ENCODE measurements around the gene PPP6R3.

PPP6R3 gene

GRCh38 chr11:68569357-68569756, 108.8 kb downstream of the PPP6R3 start:
- DNase-seq, result no peak

DNA sequence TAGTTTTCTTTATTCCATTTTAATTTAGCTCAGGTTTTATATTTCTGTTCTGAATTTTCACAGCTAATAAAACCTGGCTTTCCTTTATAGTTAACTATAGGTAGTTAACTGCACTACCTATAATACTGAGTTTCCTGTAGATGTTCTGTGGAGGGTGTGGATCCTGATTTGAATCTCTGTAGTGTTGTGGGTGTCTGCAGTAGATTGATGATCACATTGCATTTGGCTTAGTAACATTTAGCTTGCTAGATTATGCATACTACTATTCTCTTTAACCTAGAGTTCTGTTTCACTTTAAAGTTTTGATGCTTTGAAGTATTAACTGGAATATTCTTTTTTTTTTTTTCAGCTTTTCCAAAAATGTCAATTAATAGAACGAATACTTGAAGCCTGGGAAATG, 110.1 kb downstream of the PPP6R3 start:
- DNase-seq, result no peak

DNA sequence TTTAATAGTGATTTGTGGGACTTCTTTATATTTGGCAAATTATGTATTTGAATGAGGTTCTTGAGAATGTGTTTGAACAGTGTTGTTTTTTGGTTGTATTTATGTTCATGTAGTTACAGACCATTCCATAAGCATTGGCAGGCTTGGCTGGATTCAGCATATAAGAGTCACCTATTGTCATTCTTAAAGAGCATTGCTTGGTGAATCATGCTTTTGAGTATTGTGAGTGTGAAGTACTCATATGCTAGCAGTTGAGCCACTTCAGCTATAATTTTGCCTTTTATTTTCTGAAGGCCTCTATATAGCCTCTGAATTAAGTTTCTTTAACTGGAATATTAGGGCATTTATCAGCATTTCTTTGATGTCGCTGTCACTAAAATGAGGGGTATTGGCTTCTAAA, 113.8 kb downstream of the PPP6R3 start:
- DNase-seq, result no peak

- no peak for DNase-seq
These were observed 114.6 kb downstream of the PPP6R3 start for GRCh38 chr11:68575025-68575665.

- no peak for DNase-seq
These were observed 118.9 kb downstream of the PPP6R3 start for GRCh38 chr11:68579455-68579854.

- no peak for DNase-seq
These were observed 120.9 kb downstream of the PPP6R3 start for GRCh38 chr11:68581439-68581838.

- no peak for DNase-seq
These were observed 121.3 kb downstream of the PPP6R3 start for GRCh38 chr11:68581901-68582300.

- no peak for DNase-seq
These were observed 122.0 kb downstream of the PPP6R3 start for GRCh38 chr11:68582416-68583040.

DNA sequence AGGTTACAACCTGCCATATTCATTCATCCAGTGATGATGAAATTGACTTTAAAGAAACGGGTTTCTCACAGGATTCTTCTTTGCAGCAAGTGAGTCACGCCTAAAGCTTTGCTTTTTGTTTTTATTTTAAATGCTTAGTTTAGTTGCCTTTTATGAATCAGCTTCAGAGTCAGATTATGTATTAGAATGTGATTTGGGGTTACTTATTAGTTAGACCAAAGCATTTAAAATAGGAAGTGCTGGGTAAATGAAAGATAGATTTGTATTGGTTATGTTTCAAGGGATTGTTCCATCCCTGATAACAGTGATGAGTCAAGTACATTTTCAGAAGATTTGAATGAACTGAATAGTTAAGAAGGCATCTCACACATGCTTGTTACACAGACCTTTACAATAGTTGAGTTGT, 122.5 kb downstream of the PPP6R3 start:
- no peak for DNase-seq

DNA sequence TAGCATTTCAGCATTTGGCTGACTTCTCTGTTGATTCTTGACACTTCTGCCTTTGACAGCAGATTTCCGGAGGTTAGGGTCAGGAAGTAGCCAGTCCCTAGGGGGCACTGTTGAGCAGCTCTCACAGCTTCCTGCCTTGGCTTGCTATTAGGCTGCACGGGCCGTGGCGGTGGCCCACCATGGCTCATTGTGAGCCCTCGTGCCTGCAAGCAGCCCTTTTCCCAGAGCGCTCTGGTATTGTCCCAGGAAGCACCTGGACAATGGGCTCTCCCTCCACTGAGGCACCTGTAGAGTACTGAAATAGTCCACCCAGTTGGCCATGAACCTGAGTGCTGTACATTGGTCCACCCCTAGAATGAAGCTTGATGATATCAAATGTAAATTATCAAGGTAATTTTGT, 123.5 kb downstream of the PPP6R3 start:
- peak; percentile 74 for DNase-seq

GRCh38 chr11:68584991-68585524, 124.5 kb downstream of the PPP6R3 start:
- no peak for DNase-seq

DNA sequence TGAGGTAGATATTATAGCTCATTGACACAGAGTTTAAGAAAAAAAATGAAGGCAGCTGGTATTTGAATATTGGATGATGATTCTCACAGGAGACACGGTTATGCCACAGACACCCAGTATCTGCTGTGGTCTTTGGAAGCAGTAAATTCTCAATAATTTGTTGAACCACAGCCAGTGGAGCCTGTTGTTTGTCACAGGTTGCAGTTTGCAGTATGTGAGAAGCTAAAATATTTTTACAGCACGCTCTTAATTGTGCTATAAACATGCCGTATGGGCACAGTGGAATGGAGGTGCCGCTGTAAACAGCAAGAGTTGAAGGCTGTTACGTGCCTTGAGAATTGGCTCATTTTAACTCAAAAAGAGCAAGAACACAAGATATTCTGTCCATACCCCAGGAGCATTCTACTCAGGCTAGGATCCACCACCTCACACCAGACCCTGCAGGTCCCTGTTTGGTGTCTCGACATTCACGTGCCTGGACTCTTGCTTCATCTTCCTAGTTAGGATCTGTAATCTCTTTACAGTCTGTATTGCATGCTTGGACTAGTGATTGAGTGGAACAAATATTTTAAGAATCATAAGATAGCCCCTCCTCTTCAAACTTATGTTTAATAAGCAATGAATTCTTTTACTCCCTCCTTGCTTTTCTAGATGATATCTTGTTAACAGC, 129.1 kb downstream of the PPP6R3 start:
- no peak for DNase-seq

GRCh38 chr11:68591719-68592118, 131.2 kb downstream of the PPP6R3 start:
- no peak for DNase-seq

GRCh38 chr11:68593441-68593840, 132.9 kb downstream of the PPP6R3 start:
- no peak for DNase-seq

DNA sequence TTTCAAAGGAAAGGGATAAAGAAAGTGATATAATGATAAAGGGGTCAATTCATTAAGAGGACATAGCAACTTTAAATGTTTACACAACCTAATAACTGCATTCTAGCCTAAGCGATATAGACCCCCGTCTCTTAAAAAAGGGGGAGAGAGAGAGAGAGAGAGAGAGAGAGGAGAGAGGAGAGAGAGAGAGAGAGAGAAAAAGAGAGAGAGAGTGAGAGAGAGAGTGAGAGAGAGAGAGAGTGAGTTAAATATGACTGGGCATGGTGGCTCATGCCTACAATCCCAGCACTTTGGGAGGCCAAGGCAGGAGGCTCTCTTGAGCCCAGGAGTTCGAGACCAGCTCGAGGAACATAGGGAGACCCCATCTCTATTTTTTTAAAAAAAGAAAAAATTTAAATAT, 133.6 kb downstream of the PPP6R3 start:
- no peak for DNase-seq

DNA sequence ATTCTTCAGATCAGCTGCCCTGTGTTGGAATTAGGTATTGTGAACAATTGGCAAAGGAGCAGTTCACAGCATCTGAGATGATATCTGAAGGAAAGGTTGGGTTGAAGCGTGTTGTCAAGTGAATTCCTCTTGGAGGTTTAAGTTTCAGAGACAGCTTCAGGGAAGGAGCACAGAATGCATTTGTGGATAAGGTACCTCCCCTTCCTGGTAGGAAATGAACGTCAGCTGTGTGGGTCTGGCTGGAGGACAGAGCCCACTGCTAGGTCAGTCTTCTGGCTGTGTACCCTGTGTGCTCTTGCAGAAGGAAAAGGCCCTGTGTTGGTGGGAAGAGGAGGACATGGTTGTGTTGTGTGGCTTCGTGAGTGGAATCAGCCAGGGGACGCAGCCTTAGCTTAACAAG, 135.7 kb downstream of the PPP6R3 start:
- no peak for DNase-seq

DNA sequence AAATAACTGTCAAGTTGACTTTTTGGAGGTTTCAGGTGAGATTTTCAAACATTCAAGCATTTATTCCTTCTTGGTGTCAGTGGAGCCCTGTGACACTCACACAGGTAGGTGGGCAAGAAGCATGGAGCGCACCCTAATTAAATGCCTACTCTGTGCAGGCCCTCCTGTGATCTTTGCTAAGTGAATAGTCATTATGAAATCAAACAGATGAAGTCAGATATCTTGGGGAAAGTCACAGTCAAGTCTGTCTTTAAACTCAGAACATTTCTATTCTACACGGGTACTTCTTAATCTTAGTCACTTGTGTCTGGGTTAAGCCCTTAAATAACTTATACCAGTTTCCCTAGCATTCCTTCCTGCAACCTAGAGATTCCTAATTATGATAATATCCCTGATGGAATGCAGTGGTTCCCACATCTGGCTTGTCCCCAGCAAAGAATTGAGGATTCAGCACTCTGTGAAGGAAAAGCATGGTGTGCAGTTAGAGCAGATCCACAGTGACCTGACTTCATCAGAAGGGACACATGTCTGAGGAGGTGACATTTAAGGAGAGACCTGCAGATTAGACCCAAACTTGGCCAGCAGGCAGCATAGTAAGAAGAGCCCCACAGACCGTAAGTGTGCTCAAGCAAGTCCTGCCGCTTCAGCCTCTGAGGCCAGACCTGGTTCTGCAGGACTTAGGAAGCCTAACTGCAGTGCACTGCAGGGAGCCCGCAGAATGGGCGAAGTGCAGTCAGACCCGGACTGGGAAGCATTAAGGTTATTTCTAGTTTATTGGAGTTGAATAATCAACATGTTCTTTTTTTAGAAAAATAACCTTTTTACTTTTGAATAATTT, 138.5 kb downstream of the PPP6R3 start:
- no peak for DNase-seq

DNA sequence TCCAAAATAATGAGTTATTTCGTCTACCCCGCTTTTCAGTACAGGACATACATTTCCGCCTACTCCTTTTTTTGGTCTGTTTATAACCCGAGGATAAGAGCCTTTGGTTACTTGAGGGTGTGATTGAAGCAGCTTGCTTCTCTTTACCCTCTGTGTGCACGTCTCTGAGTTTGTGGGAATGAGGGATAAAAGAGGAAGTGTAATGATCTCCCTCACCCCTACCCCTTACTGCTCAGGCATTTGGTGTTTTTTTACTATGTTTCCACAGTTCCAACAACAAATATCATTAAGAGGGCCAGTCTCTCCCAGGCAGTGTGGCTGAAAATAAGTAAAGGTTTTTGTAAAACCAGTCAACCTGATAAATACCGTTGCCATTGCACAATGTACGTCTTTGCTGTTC, 140.6 kb downstream of the PPP6R3 start:
- no peak for DNase-seq

DNA sequence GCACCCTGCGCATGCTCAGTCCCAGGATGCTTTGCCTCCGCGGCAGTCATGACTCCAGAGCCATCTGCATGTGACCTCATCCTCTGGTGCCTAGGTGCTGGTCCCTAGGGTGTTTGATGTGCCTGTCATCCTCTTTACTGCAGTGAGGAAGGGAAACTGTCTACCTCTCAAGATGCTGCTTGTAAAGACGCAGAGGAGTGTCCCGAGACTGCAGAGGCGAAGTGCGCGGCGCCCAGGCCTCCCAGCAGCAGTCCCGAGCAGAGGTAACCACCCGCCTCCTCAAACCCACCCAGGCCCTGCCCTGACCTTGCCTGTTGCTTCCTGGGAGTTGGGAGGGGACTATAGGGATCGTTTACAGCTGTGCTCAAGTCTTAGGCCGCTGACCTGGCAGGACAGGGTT, 149.2 kb downstream of the PPP6R3 start:
- no peak for DNase-seq

DNA sequence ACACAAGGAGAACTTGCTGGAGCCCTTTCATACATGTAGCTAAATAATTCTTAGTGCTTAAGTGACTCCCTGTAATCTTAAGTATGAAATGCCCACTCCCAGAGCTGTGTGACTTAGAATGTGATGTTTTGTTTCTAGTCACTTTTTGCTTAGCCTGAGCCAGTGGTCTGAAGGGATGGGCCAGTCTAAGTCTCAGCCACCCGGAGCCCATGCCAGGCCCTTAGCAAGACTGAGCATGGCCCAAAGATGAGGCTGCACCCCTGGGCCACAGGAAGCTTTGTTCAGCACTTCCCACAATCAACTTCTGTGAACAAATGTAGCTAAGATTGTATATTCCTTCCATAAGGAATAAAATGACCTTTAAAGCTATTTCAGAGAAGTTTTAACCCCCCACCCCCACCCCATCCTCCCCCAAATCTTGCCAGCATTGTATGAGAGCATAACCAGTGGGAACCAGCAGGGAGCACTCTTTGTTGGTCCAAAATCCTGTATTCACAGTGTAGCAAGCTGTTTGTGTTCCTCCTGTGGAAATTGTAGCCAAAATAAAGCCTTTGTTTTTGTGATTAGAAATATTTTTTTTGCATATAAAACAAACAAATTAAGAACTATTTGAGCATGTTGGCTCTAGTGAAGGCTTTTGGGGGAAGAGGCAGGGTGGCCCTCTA, 150.0 kb downstream of the PPP6R3 start:
- peak; percentile 24 for DNase-seq

DNA sequence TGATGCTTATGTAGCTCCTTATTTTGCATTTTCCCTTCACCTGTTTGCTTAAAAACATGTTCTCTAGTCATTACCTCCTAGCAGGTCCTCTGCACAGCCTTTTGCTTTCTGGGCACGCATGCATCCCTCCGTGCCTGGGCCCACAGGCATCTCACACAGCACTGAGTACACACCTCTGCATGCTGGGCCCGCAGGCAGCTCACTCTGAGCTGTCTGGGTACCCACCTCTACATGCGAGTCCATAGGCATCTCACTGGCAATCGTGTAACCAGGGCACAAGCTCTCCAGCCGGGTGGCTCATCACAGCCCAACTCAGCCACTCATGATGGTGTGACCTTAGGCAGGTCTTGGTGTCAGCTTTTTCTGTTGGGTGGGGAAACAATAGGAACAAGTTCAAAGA, 155.1 kb downstream of the PPP6R3 start:
- no peak for DNase-seq

DNA sequence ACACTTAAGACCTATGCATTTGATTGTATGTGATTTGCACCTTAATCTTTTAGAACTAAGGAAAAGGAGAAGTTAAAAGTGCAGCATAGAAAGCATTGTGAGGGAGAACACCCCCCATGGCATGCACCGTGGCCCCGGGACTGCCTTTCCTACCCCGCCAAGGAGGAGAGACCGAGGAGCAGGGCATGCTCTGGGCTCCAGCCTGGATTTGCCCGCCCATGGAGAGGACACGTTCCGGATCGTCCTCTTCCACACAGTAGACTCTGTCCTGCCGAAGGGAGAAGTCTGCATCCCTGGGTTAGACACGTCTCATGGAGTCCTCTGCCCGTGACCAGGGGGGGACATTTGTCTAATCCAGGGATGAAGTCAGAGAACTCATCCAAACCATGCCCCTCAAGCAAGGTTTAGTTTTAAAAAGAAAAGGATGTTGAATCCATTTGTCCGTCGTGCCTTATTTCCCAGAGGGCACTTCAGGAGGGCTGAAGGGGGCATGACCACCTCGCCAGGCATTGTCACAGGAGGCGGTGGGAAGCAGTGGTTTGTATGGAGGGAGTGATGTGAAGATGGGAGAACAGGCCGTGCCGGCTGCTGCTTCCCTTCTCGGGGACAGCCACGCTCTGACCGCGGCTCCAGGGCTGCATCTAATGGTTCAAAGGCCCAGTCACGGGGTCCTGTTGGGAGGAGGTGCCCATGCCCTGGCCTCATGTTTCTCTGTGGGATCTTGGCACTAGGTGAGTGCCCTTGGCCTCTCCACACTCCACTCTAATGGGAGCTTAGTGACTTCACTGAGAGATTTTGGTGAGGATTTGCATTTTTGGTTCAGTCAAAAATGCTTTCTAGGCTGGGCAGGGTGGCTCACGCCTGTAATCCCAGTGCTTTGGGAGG, 157.6 kb downstream of the PPP6R3 start:
- DNase-seq, result no peak
